ELR (cell line): Measurements from ENCODE around the gene GDF10.

Source experiments
- DNase-seq: peaks from one replicate; pipeline ENCODE4 v3.0.0-alpha.2; 2015; ENCODE audit warnings: low read depth

GDF10 gene

GRCh38 chr10:47269294-47269693 lies 30.7 kb upstream of the GDF10 start:
- peak; percentile 30 for DNase-seq

- DNase-seq = no peak
These were observed 23.9 kb upstream of the GDF10 start for GRCh38 chr10:47276071-47276470.

- DNase-seq = no peak
These were observed 23.2 kb upstream of the GDF10 start for GRCh38 chr10:47276576-47277351.

DNA sequence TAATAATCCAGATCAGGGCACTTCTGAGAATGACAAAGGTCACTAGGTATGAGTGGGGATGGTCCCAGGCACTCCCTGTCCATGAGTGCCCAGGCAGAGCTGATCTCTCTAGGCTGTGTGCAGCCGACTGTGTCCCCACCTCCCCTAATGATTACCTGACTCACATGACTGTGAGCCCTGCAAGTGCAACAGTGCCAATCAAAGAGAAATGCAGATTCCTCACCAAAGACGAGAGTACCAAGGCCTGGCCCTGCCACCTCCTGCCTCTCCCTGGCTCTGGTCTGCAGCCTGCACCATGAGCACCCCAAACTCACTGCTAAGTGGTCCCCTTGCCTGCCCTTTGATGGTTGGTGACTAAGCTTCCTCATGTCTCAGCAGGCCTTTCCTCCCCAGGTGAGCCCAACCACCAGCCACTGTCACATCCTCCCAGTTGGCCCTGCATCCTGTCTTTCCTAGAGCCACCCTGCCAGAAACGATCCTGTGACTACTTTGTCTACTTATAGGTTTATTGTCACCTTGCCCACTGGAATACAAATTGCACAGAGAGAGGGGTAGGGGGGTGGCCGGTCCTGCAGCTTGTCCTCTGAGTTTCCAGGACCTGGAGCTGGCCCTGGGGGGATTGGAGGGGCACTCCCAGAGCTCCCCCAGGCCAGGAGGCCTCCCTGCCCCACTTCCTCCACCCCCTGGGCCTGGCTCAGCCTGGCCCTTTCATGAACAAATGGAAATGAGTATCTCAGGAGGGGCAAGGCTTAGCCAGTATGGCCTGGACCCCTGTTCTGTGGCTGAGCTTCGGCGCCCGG lies 22.4 kb upstream of the GDF10 start:
- no peak for DNase-seq

GRCh38 chr10:47278152-47278473 lies 21.9 kb upstream of the GDF10 start:
- no peak for DNase-seq

DNA sequence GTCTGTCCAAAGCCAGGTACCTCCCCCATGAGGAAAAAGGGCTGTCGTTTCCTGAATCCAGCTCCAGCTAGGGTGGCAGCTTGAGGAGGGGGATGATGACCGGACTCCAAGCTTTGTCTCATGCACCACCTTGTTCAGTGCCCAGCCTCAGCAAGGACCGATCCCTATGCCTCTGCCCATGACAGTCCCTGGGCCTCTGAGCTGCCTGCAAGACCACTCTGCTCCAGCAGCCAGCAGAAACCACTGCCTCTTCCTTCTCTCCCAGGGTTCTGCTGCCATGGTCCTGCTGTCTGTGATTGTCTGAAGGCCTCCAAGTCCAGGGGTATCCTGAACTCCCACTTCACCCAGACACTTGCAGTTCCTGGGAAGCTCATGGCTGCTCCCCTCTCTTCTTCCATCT lies 21.3 kb upstream of the GDF10 start:
- no peak for DNase-seq

- no peak for DNase-seq
These were observed 20.7 kb upstream of the GDF10 start for GRCh38 chr10:47279276-47279675.

DNA sequence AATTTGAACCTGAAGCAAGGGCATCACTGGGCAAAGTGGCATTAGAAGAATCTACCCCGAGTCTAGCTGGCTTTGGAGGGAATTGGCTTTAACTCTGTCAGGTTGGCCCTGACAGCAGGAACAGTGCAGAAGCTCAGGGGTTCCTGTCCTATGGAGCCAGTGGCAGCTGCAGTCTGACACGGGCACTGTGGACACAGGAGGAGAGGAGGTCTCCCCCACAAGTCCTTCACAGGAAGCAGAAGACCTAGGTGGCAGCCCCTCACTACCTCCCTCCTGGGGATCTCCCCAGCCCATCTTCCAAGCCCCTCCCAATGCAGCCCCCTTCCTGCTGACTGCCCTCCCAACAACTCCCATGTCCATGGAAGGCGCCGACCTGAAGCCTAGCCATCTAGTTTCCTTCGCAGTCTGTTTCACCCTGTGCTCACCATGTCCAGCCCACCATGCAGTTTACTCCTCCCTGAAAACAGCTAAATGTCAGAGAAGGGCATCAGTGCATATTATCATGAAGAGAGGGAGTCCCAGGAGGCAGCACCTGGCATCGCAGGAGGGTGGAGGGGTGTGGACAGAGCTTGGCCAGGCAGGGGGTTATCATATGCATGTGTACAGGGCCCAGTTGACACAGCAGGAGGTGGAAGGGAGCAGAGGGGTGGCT lies 17.9 kb upstream of the GDF10 start:
- DNase-seq = no peak

GRCh38 chr10:47282657-47283018 lies 17.4 kb upstream of the GDF10 start:
- no peak for DNase-seq

GRCh38 chr10:47283101-47283630 lies 16.8 kb upstream of the GDF10 start:
- DNase-seq = no peak

- no peak for DNase-seq
These were observed 16.1 kb upstream of the GDF10 start for GRCh38 chr10:47283848-47284247.

DNA sequence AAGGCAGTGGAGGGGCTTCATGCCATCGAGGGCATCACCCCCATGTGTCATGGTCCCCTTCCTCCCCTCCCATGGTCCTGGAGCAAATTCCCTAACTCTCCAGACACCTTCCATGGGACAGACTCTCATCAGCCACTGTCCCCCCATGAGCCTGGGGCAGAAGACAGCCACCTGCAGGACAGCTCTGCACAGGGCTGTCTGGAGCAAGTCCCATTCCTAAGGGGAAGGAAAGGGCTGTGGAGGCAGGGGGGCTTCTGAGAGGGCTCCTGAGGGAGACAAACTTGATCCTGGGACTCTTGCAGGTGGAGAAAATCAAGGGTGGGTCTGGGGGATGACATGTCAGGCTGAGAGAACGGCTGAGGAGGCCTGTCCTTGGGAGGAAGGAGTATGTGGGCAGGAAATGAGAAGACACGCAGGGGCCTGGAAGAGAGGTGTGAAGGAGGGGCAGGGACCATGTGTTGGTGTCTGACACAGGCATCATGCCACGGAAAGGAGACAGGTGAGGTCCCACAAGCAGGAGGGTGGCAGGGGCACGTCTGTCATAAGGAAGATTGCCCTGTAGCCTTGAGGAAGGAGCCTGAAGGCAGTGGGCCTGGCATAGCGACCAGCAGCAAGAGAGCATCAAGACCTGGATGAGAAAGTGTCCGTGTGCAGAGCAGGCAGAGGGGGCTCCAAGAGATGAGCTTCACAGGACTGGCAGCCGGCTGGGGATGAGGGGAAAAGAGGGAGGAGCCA lies 14.4 kb upstream of the GDF10 start:
- no peak for DNase-seq

GRCh38 chr10:47286116-47286505 lies 13.9 kb upstream of the GDF10 start:
- DNase-seq = no peak

GRCh38 chr10:47286591-47287315 lies 13.2 kb upstream of the GDF10 start:
- no peak for DNase-seq

GRCh38 chr10:47287365-47287802 lies 12.6 kb upstream of the GDF10 start:
- no peak for DNase-seq

- DNase-seq = no peak
These were observed 12.2 kb upstream of the GDF10 start for GRCh38 chr10:47287805-47288204.

GRCh38 chr10:47288236-47288635 lies 11.8 kb upstream of the GDF10 start:
- DNase-seq = no peak

GRCh38 chr10:47288916-47289495 lies 11.0 kb upstream of the GDF10 start:
- no peak for DNase-seq

GRCh38 chr10:47289921-47290320 lies 10.1 kb upstream of the GDF10 start:
- no peak for DNase-seq

GRCh38 chr10:47290338-47290737 lies 9.7 kb upstream of the GDF10 start:
- no peak for DNase-seq

GRCh38 chr10:47291682-47292081 lies 8.3 kb upstream of the GDF10 start:
- DNase-seq = no peak
